HG03520 (cell line): ENCODE measurements around the gene ACTR3C.

ENCODE experiments used
- ATAC-seq: cut with Tn5 transposase; IDR thresholded peaks from one replicate; pipeline ENCODE4 v1.9.1; 2021; ENCODE audit warnings: mild to moderate bottlenecking, moderate library complexity; ENCODE audit not compliant: unreplicated experiment

Gene ACTR3C

DNA sequence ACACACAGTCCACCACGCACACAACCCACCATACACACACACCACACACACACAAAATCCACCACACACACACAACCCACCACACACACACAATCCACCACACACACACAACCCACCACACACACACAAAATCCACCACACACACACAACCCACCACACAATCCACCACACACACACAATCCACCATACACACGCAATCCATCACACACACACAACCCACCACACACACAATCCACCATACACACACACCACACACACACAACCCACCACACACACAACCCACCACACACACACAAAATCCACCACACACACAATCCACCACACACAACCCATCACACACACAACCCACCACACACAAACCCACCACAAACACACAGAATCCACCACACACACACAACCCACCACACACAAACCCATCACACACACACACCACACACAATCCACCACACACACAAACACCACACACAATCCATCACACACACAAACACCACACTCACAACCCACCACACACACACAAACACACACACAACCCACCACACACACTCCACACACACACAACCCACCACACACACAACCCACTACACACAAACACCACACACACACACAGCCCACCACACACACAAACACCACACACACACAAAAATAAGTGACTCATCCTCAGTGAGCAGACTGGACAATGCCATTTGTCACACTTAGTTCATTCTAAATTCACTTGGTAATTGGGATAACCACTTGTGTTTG lies 36.4 kb upstream of the ACTR3C start:
- ATAC-seq = no peak

GRCh38 chr7:150358988-150359621 lies 35.8 kb upstream of the ACTR3C start:
- no peak for ATAC-seq

DNA sequence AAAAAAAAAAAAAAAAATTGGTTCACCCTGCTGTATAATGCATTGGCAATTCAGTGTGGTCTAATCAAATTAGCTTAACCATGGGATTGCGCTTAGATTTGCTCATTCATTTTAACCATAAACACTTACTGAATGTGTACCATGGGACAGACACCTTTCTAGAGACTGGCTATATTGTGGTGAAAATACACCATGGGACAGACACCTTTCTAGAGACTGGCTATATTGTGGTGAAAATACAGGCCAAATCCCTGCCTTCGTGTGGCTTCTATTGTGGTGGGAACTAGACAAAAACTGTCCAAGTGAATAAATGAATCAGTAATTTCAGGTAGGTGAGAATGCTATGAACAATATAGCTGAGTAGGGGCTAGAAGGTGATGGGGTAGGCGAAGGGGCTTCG lies 35.1 kb upstream of the ACTR3C start:
- ATAC-seq = no peak

DNA sequence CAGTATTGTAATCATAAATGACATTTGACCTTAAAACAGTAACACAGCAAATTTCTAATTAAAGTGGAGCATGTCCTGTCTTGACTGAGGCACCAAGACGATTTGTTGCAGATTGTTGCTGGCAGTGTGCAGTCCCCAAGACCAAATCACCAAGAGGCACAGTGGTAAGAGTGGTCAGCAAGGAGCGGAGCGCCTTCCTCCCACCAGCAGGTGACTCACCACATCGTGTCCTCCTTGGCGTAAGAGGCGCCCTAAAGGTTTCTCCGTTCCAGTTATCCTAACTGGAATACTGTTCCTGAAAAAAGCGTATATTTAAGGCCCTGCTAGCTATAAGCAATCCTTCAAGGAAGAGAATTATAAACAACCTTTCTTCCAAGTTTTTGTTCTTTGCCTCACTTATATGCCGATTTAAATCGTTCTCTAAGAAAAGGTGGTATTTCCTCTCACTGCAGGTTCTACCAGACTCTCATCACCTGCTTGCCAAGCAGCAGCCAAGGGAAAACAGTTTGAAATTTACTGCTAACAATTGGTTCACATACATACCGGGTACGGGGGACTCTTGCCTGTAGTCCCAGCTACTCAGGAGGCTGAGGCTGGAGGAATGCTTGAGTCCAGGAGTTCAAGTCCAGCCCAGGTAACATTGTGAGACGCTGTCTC lies 34.6 kb upstream of the ACTR3C start:
- ATAC-seq = no peak

GRCh38 chr7:150357270-150357669 lies 33.9 kb upstream of the ACTR3C start:
- no peak for ATAC-seq

- ATAC-seq = no peak
Measured at GRCh38 chr7:150356265-150356897, 33.0 kb upstream of the ACTR3C start.

- no peak for ATAC-seq
Measured at GRCh38 chr7:150355666-150356059, 32.3 kb upstream of the ACTR3C start.

DNA sequence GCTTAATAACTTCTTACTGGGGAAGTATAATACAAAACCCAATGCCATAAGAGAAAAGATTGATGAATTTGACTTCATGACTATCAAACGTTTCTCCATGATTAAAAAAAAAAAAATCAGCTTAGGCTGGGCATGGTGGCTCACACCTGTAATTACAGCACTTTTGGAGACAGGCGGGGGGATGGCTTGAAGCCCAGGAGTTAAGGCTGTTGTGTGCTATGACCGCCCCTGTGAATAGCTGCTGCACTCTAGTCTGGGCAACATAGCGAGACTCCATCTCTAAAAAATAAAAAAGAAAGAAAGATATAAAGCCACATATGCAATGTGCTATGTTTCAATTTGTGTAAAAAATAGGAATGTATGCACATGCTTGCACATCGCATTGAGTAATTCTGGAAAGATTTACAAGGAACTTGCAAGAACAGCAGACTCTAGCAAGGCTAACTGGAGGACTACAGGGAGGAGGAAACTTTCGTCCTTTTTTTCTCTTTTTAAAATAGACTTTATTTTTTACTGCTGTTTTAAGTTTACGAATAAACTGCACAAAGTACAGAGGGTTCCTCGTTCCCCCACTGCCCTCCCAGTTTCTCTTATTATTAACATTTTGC lies 28.3 kb upstream of the ACTR3C start:
- ATAC-seq = no peak

DNA sequence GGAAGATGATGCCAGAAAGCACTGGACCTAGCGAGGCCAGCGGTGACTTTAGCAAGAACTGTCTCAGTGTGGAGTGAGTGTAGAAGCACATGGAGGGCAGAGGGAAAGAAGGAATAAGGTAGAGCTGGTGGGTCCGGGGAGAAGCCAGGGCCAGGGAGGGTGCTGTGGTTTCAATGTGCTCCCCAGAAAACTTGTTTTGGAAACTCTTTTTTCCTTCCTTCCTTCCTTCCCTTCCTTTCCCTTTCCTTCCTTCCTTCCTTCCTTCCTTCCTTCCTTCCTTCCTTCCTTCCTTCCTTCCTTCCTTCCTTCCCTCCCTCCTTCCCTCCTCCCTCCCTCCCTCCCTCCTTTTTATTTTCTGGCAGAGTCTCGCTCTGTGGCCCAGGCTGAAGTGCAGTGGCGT lies 23.6 kb upstream of the ACTR3C start:
- no peak for ATAC-seq

- no peak for ATAC-seq
Measured at GRCh38 chr7:150345012-150345411, 21.7 kb upstream of the ACTR3C start.

DNA sequence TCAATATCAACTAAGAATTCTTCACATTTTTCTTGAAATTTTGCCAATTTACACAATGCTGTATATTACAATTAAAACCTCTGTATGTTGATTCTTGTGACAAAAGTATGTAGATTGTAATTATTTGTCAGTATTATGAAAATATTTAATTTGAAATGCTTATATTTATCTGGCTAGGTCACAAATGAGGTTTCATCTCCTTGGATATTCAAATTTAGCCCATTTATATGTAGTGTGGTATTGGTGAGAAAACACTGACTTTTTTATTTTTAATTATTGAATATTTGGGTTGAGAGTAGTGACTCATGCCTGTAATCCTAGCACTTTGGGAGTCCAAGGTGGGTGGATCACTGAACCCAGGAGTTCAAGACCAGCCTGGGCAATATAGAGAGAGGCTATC lies 21.0 kb upstream of the ACTR3C start:
- no peak for ATAC-seq

DNA sequence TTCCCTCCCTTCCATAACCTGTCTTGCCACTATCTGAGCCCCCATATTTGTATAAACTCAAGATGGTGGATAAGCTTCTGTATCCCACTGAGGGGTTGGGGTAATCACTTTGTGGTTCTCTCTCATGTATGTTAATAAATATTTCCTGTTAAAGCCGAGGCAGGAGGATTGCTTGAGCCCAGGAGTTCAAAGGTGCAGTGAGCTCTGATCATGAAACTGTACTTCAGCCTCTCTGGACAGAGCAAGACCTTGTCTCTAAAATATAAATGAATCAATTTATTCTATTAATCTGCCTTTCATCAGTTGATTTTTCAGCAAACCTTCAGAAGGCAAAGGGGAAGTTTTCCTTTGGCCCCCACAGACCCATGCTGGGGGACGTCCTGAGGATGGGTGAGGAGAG lies 19.9 kb upstream of the ACTR3C start:
- no peak for ATAC-seq

DNA sequence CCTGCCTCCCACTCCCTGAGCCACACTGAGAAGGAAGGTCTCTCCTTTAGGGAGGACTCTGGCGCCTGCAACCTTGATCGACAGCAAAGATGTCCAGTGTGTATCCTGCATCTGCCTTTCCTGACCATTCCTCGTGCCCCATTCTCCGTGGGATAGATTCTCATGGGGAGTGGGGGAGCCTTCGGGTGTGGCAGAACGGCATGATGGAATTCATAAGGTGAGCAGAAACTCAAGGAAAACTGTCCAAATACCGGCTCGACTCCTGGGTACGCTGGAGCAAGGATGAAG lies 18.7 kb upstream of the ACTR3C start:
- ATAC-seq = no peak

DNA sequence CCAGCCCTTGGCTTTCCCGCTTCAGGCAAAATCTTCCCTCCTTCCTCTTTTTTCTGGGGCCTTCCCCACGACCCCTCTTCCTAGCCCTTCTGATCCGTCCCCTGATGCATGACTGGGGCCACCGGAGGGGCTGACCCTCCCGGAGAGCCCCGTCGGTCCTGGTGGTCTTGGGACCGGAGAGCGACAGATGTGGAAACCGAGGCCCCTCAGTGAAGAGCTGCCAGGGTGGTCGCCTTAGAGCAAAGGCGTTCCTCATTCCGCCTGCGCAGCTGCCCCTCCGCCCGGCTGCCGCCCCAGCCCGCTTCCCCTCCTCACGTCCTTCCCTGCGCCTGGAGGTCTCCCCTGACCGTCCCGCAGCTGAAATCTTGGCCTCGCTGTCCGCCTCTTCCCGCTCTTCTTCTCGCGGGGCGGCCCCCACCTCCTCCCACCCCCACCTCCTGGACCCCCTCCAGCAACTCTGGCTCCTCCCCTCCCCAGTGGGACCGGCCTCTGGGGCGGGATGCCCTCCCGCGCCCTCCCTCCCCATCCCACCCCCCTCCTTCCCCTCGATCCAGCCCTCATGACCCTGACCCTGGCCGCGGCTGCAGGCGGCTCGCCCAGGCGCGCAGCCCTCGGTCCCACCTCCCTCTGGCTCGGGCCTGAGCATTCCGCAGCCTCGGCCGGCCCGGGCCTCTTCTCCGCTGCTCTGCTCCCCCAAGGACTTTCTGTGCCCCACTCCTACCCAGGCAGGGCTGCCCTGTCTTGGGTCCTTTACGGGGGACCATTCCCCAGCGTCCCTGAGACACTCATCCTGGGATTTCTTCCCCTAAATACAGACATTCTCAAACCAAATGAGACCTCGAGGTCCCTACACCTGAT lies 18.1 kb upstream of the ACTR3C start, which contains the start of gene RARRES2:
TSS of gene RARRES2 (minus strand) at position 367 of the 858 bp plus-strand sequence. CDS start 1,020 bp downstream, outside the sequence.
- no peak for ATAC-seq

GRCh38 chr7:150340875-150341262 lies 17.5 kb upstream of the ACTR3C start:
- no peak for ATAC-seq

DNA sequence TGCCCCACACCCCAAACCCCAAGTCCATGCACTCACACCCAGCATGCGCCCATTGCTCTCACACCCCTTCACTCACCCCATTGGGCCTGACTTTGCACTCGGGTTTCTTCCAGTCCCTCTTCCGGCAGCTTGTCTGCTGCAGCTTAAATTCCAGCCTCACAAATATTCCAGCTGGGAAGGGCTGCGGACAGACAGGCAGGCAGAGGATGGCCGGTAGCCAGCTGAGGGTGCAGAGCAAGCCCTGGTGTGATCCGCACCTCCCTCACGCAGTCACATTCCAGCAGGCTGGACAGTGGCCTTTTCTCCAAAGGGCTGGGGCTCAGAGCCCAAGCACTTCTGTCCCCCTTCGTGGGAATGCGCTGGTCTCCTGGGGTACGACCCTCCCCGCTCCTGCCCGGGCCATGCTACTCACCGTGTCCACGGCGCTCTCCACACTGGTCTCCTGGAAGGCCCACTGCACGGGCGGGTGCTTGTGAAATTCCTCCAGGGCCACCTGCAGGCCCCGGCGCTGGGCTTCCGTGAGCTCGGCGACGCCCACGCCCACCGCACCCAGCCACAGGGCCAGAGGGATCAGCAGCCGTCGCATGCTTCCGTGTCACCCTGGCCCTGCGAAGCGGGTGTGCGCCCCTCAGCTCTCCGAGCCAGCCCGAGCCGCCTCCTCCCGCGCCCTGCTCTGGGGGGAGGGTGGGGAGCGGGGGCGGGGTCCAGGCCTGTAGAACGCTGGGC lies 16.8 kb upstream of the ACTR3C start:
- no peak for ATAC-seq

DNA sequence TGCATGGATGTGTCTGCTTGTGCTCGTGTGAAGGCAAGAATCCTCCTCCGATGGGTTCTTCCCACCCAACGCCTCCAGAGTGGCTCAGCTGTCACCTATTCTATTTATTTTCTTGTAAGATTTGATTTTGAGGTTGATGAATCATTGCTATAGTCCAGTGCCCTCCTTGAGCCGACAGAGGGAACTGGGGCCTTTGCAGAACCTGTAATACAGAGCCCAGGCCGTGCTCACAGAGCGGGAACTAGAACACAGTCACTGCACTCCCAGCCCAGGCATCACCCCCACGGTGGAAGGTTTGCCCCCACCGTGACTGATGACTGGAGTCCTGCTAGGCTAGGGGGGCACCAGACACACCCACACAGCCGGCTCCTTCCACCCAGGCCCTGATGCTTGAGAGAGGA lies 16.1 kb upstream of the ACTR3C start:
- ATAC-seq = no peak

DNA sequence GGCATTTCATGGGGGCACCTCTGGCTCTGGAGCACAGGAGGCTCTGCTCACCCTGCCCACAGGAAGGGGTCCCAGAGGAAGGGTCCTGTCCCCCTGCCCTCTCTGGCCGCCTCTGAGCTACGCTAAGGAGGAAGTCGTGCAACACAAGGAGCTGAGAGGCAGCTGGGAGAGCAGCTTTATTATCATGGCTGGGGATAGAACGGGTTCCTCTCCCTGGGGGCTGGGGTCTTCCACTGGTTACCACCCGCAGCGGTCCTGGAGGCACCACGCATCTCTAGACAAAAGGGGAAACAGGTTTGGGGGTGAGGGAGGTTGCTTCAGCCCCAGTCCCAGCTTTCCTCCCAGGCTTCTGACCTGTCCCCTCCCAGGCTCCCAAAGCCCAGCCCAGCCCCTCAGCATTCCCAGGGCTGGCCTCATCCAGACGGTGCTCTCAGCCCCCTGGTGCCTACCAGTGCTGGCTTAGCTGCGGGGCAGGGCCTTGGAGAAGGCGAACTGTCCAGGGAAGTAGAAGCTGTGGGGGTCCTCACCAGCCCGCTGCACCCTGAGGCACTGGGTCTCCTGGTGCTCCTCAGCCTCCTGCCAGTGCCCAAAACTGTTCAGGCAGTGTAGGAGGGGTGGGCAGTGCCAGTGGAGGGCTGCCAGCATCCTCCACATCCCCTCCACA lies 15.0 kb upstream of the ACTR3C start:
- ATAC-seq = no peak

- no peak for ATAC-seq
Measured at GRCh38 chr7:150337659-150338081, 14.3 kb upstream of the ACTR3C start.
